Fibroblast of mammary gland (primary cell): ENCODE measurements around the gene BMPER.

Experiments used
- DNase-seq: peaks from one replicate; pipeline ENCODE4 v3.0.0-alpha.2; 2010; ENCODE audit warnings: low read depth
- H3K4me3 ChIP-seq: 2 replicates; pipeline ENCODE4 v1.5.1; 2011; ENCODE audit warnings: low read depth, mild to moderate bottlenecking, low read length, moderate library complexity; ENCODE audit not compliant: control insufficient read depth
- CTCF ChIP-seq: conservative IDR thresholded peaks from 2 replicates; pipeline ENCODE4 v1.5.1; 2011; ENCODE audit warnings: low read depth, low read length, inconsistent platforms; ENCODE audit not compliant: control insufficient read depth, insufficient read depth

The BMPER gene

DNA sequence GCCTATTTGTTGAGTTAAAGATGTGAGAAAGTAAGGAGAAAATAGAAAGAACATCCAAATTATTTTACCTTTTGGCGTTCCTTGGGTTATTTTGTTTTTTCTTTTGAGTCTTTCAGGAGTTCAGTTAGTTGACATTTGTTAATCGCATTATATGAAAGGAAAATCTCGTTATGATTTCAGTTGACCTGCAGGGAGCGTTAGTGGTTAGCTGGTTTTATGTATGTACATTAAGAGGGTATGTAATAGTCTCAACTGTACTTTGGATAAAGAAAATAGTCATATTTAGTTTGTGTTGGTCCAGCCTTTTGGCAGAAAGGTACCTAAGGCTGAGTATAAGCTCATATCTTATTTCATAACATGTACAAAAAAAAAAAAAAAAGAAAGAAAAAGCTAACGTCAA, 4.0 kb downstream of the BMPER start:
- no peak overlapping the region for H3K4me3 ChIP-seq
- peak; percentile 27 for DNase-seq
- TF ChIP-seq CTCF, result peak; percentile 16

- peak; percentile 58 for DNase-seq
- TF ChIP-seq CTCF, result no peak
- H3K4me3 ChIP-seq, result no peak overlapping the region
Measured at GRCh38 chr7:33909755-33910154, 4.4 kb downstream of the BMPER start.

GRCh38 chr7:33910756-33911155, 5.4 kb downstream of the BMPER start:
- DNase-seq, result no peak
- TF ChIP-seq CTCF, result no peak
- H3K4me3 ChIP-seq, result no peak overlapping the region

DNA sequence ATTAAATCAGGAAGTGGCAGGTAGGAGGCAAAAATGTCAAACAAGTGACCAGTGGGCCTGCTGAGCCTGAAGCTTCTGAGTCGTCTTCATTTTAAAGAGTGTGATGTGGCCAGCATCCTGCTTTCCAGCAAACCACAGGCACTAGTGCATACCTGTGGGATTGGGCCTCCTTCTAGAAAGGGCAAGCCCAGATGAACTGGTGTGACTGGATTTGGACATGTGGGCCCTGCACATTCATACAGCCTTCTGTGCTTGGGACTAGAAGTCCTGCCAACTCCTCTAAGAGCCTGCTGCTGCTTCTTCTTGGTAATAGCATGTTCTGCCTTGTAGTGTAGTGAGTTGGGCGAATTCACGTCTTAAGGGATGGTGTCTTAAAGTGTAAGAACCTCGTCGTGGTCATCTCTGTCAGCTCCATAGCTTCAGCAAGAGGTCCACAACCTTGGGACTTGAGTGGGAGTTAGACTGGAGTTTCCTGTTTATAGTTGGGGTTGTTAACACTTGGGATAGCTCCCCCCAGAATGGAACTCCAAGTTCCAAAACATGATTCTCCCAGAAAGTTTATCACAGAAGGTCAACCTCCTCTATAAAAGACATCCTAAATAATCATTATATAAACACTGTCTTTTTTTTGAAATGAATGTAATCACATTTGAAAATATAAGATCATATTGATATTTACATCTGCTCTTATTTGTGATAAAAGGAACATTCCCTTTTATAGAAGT, 11.2 kb downstream of the BMPER start:
- no peak overlapping the region for H3K4me3 ChIP-seq
- TF ChIP-seq CTCF, result no peak

GRCh38 chr7:33917661-33918060, 12.3 kb downstream of the BMPER start:
- DNase-seq, result no peak
- no peak for TF ChIP-seq CTCF
- no peak overlapping the region for H3K4me3 ChIP-seq

More for the DNA sequence above, 11.2 kb downstream of the BMPER start:
- peak; percentile 33 for DNase-seq

- no peak overlapping the region for H3K4me3 ChIP-seq
- TF ChIP-seq CTCF, result no peak
- DNase-seq, result no peak
Measured at GRCh38 chr7:33918438-33919143, 13.3 kb downstream of the BMPER start.
